IMR-90 (cell line): Measurements from ENCODE around the gene OR5H6. TPM values are rescaled to one million over a fixed set of nuclear protein-coding genes. Genes with fewer than 3 reads are reported as not detected.
"Not testable (repeated sequence)": the region's sequence is repeated elsewhere in the genome, so short reads cannot be mapped to it uniquely, and the experiment has no call there.

Source experiments
- ATAC-seq: fragments of 200-7000 bp; cut with Tn5 transposase; 2 replicates; pipeline ENCODE4 v1.9.1; 2020; ENCODE audit warnings: low read depth, mild to moderate bottlenecking, moderate library complexity
- BruUV-seq: library from RNA; stranded (reverse); fragments of 400-500 nt; replicated peaks from 2 replicates; lab custom pipeline; 2021; lab: Mats Ljungman, UMichigan
- CTCF ChIA-PET: fragments of 300-600 bp; formaldehyde crosslinking; extraction: SDS; loops from one replicate; lab custom pipeline; 2021; ENCODE audit warnings: antibody characterized with exemption; lab: Yijun Ruan, JAX
- POLR2A ChIA-PET: fragments of 300-600 bp; sonication (Branson Sonifier 250); formaldehyde crosslinking; loops from one replicate; lab custom pipeline; 2022; ENCODE audit warnings: antibody characterized with exemption; ENCODE audit not compliant: unreplicated experiment; lab: Charles Lee
- DNase-seq: peaks from one replicate; pipeline ENCODE4 v3.0.0; 2013
- H2AFZ ChIP-seq: replicated peaks from 2 replicates; pipeline ENCODE3; 2013; ENCODE audit warnings: low read length, mild to moderate bottlenecking; ENCODE audit not compliant: poor library complexity
- H2AK5ac ChIP-seq: 2 replicates; pipeline ENCODE4 v1.6.1; 2013; ENCODE audit warnings: low read depth, low read length, inconsistent platforms
- H2AK9ac ChIP-seq: replicated peaks from 2 replicates; pipeline ENCODE3; 2013; ENCODE audit warnings: mild to moderate bottlenecking, low read depth, low read length, moderate library complexity; ENCODE audit not compliant: poor library complexity
- H2BK120ac ChIP-seq: 2 replicates; pipeline ENCODE4 v1.6.1; 2013; ENCODE audit warnings: low read depth, low read length, inconsistent platforms
- H2BK15ac ChIP-seq: 3 replicates; pipeline ENCODE4 v1.6.1; 2013; ENCODE audit warnings: low read depth, low read length, inconsistent platforms
- H2BK20ac ChIP-seq: 2 replicates; pipeline ENCODE4 v1.6.1; 2013; ENCODE audit warnings: low read depth, mild to moderate bottlenecking, inconsistent platforms, low read length, moderate library complexity
- H2BK5ac ChIP-seq: 2 replicates; pipeline ENCODE4 v1.6.1; 2013; ENCODE audit warnings: mild to moderate bottlenecking, low read depth, low read length, inconsistent platforms; ENCODE audit not compliant: poor library complexity, severe bottlenecking
- H3K14ac ChIP-seq: replicated peaks from 2 replicates; pipeline ENCODE4 v1.6.1; 2013; ENCODE audit warnings: low read depth, low read length, inconsistent platforms
- H3K18ac ChIP-seq: 2 replicates; pipeline ENCODE4 v1.6.1; 2013; ENCODE audit warnings: low read depth, low read length, control low read depth
- H3K23ac ChIP-seq: 2 replicates; pipeline ENCODE4 v1.6.1; 2013; ENCODE audit warnings: low read depth, low read length, inconsistent platforms
- H3K27ac ChIP-seq: 2 replicates; pipeline ENCODE4 v1.5.1; 2013; ENCODE audit warnings: mild to moderate bottlenecking, control low read depth, low read length; ENCODE audit not compliant: insufficient read depth
- H3K27me3 ChIP-seq: 2 replicates; pipeline ENCODE4 v1.6.1; 2013; ENCODE audit warnings: low read length; ENCODE audit not compliant: control insufficient read depth, insufficient read depth
- H3K36me3 ChIP-seq: 2 replicates; pipeline ENCODE4 v1.6.1; 2013; ENCODE audit warnings: low read length, mixed read lengths; ENCODE audit not compliant: control insufficient read depth, insufficient read depth
- H3K4ac ChIP-seq: 2 replicates; pipeline ENCODE4 v1.6.1; 2013; ENCODE audit warnings: low read depth, low read length, inconsistent platforms
- H3K4me1 ChIP-seq: 2 replicates; pipeline ENCODE4 v1.6.1; 2013; ENCODE audit warnings: low read length, mixed read lengths; ENCODE audit not compliant: control insufficient read depth, insufficient read depth
- H3K4me2 ChIP-seq: 2 replicates; pipeline ENCODE4 v1.6.1; 2013; ENCODE audit warnings: low read depth, mild to moderate bottlenecking, control low read depth, low read length, moderate library complexity
- H3K4me3 ChIP-seq: 2 replicates; pipeline ENCODE4 v1.5.1; 2013; ENCODE audit warnings: low read depth, mild to moderate bottlenecking, control low read depth, low read length, moderate library complexity; ENCODE audit not compliant: insufficient read depth
- H3K56ac ChIP-seq: 2 replicates; pipeline ENCODE4 v1.6.1; 2013; ENCODE audit warnings: low read length, inconsistent platforms; ENCODE audit not compliant: insufficient read depth; ENCODE audit errors: extremely low read depth
- H3K79me1 ChIP-seq, 2 experiments: 2 replicates each; pipeline ENCODE4 v1.6.1; 2013; ENCODE audit warnings: low read length in 2 of 2, inconsistent platforms in 1 of 2, low read depth in 1 of 2
- H3K9ac ChIP-seq: 2 replicates; pipeline ENCODE4 v1.6.1; 2013; ENCODE audit warnings: low read depth, low read length, control low read depth
- H3K9me1 ChIP-seq: 2 replicates; pipeline ENCODE4 v1.6.1; 2013; ENCODE audit warnings: low read length, inconsistent platforms; ENCODE audit not compliant: insufficient read depth
- H3K9me3 ChIP-seq: 2 replicates; pipeline ENCODE4 v1.6.1; 2013; ENCODE audit warnings: low read length; ENCODE audit not compliant: control insufficient read depth, insufficient read depth
- H4K20me1 ChIP-seq: 2 replicates; pipeline ENCODE4 v1.6.1; 2013; ENCODE audit warnings: low read length, inconsistent platforms; ENCODE audit not compliant: insufficient read depth
- H4K5ac ChIP-seq: 2 replicates; pipeline ENCODE4 v1.6.1; 2013; ENCODE audit warnings: mild to moderate bottlenecking, low read depth, low read length, control low read depth
- H4K8ac ChIP-seq, 2 experiments: 2 replicates each; pipeline ENCODE4 v1.6.1; 2013; ENCODE audit warnings: low read depth in 2 of 2, low read length in 2 of 2, control low read depth in 1 of 2, inconsistent platforms in 1 of 2
- H4K91ac ChIP-seq: 2 replicates; pipeline ENCODE4 v1.6.1; 2013; ENCODE audit warnings: low read depth, low read length, inconsistent platforms; ENCODE audit not compliant: insufficient read depth
- WGBS, 2 experiments: methylation state at CpG; one replicate each; pipeline versions ENCODE4 v1.1.5 to v1.1.7; 2013; ENCODE audit warnings: missing lambda C conversion rate in 2 of 2; ENCODE audit not compliant: insufficient read length in 1 of 2; ENCODE audit errors: extremely low coverage in 2 of 2; 5-methylcytosine and 5-hydroxymethylcytosine counted together
- dilution Hi-C: fragments of 300-500 bp; cut with HindIII; formaldehyde crosslinking; loops from one replicate; pipeline ENCODE4 v1.14.3; 2018; ENCODE audit warnings: low sequenced_read_pairs; ENCODE audit not compliant: unreplicated experiment
- in situ Hi-C: fragments of 300-500 bp; cut with MboI; formaldehyde crosslinking; loops from 3 replicates; pipeline ENCODE4 v1.14.3; 2019; ENCODE audit warnings: low sequenced_read_pairs, inconsistent platforms, mixed read lengths
- intact Hi-C: fragments of 100-400 bp; cut with micrococcal nuclease; formaldehyde crosslinking; loops from 2 replicates; pipeline ENCODE4 v1.10.0; 2022
- polyA plus RNA-seq, 3 experiments: library from polyadenylated mRNA; depleted of rRNA; stranded (reverse); fragments of >200 nt; gene quantifications; 2 replicates each; pipeline ENCODE4 v1.2.3, GENCODE V29; 2012; ENCODE audit warnings: low replicate concordance in 1 of 3
- total RNA-seq: library from RNA; depleted of rRNA; stranded (reverse); fragments of >200 nt; gene quantifications from 2 replicates; pipeline ENCODE4 v1.2.3, GENCODE V29; 2012

OR5H6 gene
- total and polyA plus RNA-seq, 2 of the 4 experiments (the other 2 are of a cell fraction) = not detected

DNA sequence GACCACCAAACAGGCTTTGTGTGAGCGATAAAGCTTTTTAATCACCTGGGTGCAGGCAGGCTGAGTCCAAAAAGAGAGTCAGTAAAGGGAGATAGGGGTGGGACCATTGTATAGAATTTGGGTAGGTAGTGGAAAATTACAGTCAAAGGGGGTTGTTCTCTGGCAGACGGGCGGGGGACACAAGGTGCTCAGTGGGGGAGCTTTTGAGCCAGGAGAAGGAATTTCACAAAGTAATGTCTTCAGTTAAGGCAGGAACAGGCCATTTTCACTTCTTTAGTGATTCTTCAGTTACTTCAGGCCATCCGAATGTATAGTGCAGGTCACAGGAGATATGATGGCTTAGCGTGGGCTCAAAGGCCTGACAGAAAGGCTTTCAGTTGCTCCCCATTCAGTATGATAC is 8.0 kb upstream of the OR5H6 start:
- H3K27ac ChIP-seq, H3K18ac ChIP-seq, H3K9me3 ChIP-seq, H3K9me1 ChIP-seq, CTCF ChIA-PET, H2BK20ac ChIP-seq, H3K56ac ChIP-seq, in situ Hi-C loops, H3K4me1 ChIP-seq, H2BK5ac ChIP-seq, ATAC-seq, H4K8ac ChIP-seq, H4K20me1 ChIP-seq, DNase-seq, H4K5ac ChIP-seq, BruUV-seq, H2AK9ac ChIP-seq, H2AK5ac ChIP-seq, H3K4ac ChIP-seq, H4K91ac ChIP-seq, H3K4me2 ChIP-seq, dilution Hi-C loops, POLR2A ChIA-PET, H2BK120ac ChIP-seq, H3K14ac ChIP-seq, H3K27me3 ChIP-seq, intact Hi-C loops, H3K4me3 ChIP-seq, H3K9ac ChIP-seq, H2BK15ac ChIP-seq, H3K23ac ChIP-seq, H3K79me1 ChIP-seq, H3K36me3 ChIP-seq, H2AFZ ChIP-seq: not testable (repeated sequence)
- 14% methylated on average over 1 of the region's 5 CpGs; no CpG with 5 or more reads in 1 of the 2 experiments for WGBS, 2 experiments
